OCI-LY3 (cell line): Measurements from ENCODE around the gene C2orf72.

Experiments
- H2AFZ ChIP-seq: fragments of 200-600, 300-600 bp; shearing (Covaris generic); 2 replicates; pipeline ENCODE4 v1.6.0; 2014; ENCODE audit warnings: antibody characterized with exemption, low read depth, low read length
- H3K27ac ChIP-seq: fragments of 200-600, 300-600 bp; sonication (generic); 2 replicates; pipeline ENCODE4 v1.5.1; 2014; ENCODE audit warnings: mild to moderate bottlenecking, low read length, moderate library complexity, mixed read lengths
- H3K27me3 ChIP-seq: fragments of 200-600, 300-600 bp; sonication (generic); 2 replicates; pipeline ENCODE4 v1.6.1; 2014; ENCODE audit warnings: low read depth, low read length, mixed read lengths
- H3K36me3 ChIP-seq: fragments of 200-600, 300-600 bp; sonication (generic); replicated peaks from 2 replicates; pipeline ENCODE3; 2014; ENCODE audit warnings: low read depth, low read length, mixed read lengths
- H3K4me1 ChIP-seq: fragments of 300-600, 200-600 bp; sonication (generic); 2 replicates; pipeline ENCODE4 v1.6.1; 2014; ENCODE audit warnings: low read length, mixed read lengths
- H3K4me2 ChIP-seq: fragments of 200-600, 300-600 bp; sonication (generic); 2 replicates; pipeline ENCODE4 v1.6.1; 2014; ENCODE audit warnings: low read length, mixed read lengths
- H3K4me3 ChIP-seq: fragments of 300-600, 200-600 bp; sonication (generic); 2 replicates; pipeline ENCODE4 v1.5.1; 2014; ENCODE audit warnings: antibody characterized with exemption, mild to moderate bottlenecking, low read length, moderate library complexity
- H3K79me2 ChIP-seq: fragments of 300-600, 200-600 bp; shearing (Covaris generic); 2 replicates; pipeline ENCODE4 v1.6.1; 2014; ENCODE audit warnings: mild to moderate bottlenecking, low read length, mixed read lengths
- H3K9ac ChIP-seq: fragments of 300-600, 200-600 bp; shearing (Covaris generic); 2 replicates; pipeline ENCODE4 v1.6.0; 2014; ENCODE audit warnings: mild to moderate bottlenecking, low read length, moderate library complexity
- H3K9me3 ChIP-seq: fragments of 200-600, 300-600 bp; shearing (Covaris generic); 2 replicates; pipeline ENCODE4 v1.6.1; 2014; ENCODE audit warnings: low read length, mixed read lengths; ENCODE audit not compliant: insufficient read depth
- H4K20me1 ChIP-seq: fragments of 200-600, 300-600 bp; sonication (generic); 2 replicates; pipeline ENCODE4 v1.6.1; 2016; ENCODE audit warnings: low read length, mixed read lengths; ENCODE audit not compliant: insufficient read depth
- EZH2phosphoT487 ChIP-seq: fragments of 200-600 bp; shearing (Covaris generic); IDR thresholded peaks from 2 replicates; pipeline ENCODE4 v1.6.1; 2018; ENCODE audit warnings: antibody characterized with exemption, mixed run types, low read depth
- TF ChIP-seq, protein P1 (sequence below): fragments of 200-600, 300-600 bp; sonication (generic); IDR thresholded peaks from 2 replicates; pipeline ENCODE4 v1.5.1; 2014; ENCODE audit warnings: antibody characterized with exemption, low read length, low read depth

Gene C2orf72

DNA sequence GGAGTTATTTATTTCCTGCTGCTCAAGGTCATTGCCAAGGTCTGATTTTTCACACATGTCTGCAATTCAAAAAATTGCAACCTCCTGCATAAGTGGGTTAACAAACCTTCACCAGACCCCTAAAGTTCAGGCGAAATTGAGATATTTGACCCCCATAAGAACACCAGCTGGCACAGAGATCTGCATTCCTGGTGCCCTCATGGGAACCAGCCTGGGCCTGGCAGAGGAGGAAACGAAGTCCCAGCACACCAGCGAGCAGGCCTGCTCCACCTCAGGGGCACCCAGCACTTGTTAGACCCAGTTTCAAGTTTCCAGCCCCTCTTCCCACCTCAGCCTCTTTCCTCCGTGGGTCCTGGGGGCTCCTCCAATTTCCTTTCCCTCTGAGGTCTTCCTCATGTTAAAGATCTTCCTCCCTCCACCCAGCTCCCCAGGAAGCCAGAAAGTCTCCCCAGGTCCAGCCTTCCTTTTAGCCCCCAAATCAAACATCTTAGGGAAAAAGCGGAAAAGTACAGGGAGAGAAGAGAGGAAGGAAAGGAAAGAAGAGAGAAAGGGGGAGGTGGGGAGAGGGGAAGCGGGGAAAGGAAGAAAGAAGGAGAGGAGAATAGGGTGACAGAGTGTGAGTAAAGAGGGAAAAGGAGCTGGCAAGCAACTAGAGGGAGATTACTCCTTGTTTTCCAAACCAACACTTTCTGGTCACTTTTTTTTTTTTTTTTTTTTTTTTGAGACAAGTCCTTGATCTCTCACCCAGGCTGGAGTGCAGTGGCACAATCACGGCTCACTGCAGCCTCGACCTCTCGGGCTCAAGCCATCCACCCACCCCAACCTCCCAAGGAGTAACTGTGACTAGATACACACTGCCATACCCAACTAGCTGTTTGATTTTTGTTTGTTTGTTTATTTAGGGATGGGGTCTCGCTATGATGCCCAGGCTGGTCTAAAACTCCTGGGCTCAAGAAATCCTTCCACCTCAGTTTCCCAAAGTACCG is 3.9 kb upstream of the C2orf72 start:
- no peaks in the 10 kb centered on the region for H4K20me1 ChIP-seq
- H3K27ac ChIP-seq, result no peak overlapping the region
- H3K4me2 ChIP-seq, result no peak overlapping the region
- no peak overlapping the region for H3K9ac ChIP-seq
- H2AFZ ChIP-seq, result no peak overlapping the region
- no peak for TF ChIP-seq EZH2phosphoT487
- TF ChIP-seq, protein P1, sequence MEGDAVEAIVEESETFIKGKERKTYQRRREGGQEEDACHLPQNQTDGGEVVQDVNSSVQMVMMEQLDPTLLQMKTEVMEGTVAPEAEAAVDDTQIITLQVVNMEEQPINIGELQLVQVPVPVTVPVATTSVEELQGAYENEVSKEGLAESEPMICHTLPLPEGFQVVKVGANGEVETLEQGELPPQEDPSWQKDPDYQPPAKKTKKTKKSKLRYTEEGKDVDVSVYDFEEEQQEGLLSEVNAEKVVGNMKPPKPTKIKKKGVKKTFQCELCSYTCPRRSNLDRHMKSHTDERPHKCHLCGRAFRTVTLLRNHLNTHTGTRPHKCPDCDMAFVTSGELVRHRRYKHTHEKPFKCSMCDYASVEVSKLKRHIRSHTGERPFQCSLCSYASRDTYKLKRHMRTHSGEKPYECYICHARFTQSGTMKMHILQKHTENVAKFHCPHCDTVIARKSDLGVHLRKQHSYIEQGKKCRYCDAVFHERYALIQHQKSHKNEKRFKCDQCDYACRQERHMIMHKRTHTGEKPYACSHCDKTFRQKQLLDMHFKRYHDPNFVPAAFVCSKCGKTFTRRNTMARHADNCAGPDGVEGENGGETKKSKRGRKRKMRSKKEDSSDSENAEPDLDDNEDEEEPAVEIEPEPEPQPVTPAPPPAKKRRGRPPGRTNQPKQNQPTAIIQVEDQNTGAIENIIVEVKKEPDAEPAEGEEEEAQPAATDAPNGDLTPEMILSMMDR, result no peak
- H3K9me3 ChIP-seq, result no peaks in the 10 kb centered on the region
- H3K27me3 ChIP-seq, result no peaks in the 10 kb centered on the region
- H3K4me3 ChIP-seq, result no peak overlapping the region
- H3K79me2 ChIP-seq, result no peaks in the 10 kb centered on the region
- no peaks in the 10 kb centered on the region for H3K36me3 ChIP-seq
- H3K4me1 ChIP-seq, result peaks cover 4% of the 10 kb centered on the region; the same call in 1 of the 2 replicates

DNA sequence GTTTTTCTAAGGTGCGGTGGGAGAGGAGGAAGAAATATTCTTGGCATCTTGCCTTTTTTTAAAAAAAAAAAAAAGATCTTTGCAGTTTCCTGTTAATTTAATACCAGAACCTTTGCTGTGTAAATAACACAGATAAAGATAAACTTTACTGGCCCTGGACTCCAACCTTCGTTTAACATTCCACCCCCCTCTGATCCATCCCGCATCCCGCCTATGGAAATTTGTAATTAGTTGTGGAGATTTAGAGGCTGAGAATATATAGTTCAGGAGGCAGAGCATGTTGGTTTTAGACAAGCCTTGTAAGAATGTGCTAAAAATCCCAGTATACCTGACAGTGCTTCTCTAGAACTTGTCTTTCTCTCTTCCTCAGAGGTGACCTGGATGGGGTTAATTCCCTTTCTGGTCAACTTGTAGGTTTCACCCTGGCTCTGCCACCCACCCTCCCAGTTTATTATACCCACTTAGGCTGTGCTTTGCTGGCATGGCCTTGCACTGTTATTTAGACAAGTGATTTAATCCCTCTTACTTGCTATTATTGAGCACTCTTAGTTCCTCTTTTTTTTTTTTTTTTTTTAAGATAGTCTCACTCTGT is 2.9 kb upstream of the C2orf72 start:
- Histone ChIP-seq H3K36me3 (no peaks in the 10 kb centered on the region), H3K9me3 (no peaks in the 10 kb centered on the region), H4K20me1 (no peaks in the 10 kb centered on the region), H3K4me2 (no peak overlapping the region), H3K79me2 (no peaks in the 10 kb centered on the region), H3K4me3 (no peak overlapping the region), H2AFZ (no peak overlapping the region), H3K9ac (no peak overlapping the region), H3K27me3 (no peaks in the 10 kb centered on the region), H3K4me1 (peaks cover 4% of the 10 kb centered on the region; the same call in 1 of the 2 replicates), H3K27ac (no peak overlapping the region)
- TF ChIP-seq EZH2phosphoT487, result no peak
- TF ChIP-seq, protein P1, result no peak

DNA sequence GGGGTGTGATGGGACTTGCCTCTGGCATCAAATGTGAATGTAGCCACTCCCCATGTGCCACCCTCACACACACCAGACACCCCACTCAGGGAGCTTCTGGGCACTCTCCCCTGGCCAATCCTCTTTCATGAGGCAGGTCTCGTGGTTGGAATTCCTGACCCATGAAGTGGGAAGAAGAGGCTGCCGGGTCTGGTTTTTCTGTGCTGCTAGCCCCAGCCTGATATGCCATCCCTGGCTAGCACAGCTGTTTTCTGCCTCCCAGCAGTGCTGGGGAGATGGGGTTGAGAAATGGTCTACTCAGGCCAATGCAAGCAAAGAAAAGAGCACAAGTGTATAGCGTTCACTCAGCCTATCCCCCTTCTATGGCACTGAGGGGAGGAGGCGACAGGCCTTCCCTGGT is 1.2 kb upstream of the C2orf72 start:
- Histone ChIP-seq H3K27me3 (0 out of 2 replicates have a peak, but pooled peaks cover 3% of the 10 kb centered on the region), H3K36me3 (no peaks in the 10 kb centered on the region), H3K4me3 (no peak overlapping the region), H3K4me2 (no peak overlapping the region), H3K4me1 (peaks cover 4% of the 10 kb centered on the region; the same call in 1 of the 2 replicates), H3K27ac (no peak overlapping the region), H3K9me3 (no peaks in the 10 kb centered on the region), H4K20me1 (no peaks in the 10 kb centered on the region), H3K79me2 (no peaks in the 10 kb centered on the region), H3K9ac (no peak overlapping the region), H2AFZ (no peak overlapping the region)
- no peak for TF ChIP-seq EZH2phosphoT487
- TF ChIP-seq, protein P1, result no peak

DNA sequence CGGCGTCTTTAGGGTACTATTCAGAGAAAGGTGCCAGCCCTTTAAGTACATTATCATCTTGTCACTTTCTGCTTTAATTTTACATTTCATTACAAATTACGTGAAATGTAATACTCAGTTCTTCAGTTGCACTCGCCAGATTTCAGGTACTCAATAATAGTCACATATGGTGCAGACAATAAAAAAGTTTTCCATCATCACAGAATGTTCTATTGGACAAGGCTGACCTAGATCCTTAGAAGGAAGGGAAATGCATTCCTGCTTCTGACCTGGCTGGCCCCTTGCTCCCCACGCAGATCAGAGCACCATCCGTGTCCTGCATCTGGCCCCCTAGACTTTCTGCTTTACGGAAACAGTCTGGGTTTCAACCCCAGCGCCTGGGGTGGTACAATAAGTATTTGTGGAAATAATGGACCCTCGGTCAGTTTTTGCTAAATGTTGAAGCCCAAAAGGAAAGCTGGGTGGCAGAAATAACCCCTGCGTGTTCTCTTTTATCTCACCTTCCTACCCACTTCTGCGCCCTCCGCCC is 681 bp upstream of the C2orf72 start:
- H3K9me3 ChIP-seq, result no peaks in the 10 kb centered on the region
- no peaks in the 10 kb centered on the region for H3K79me2 ChIP-seq
- H3K4me1 ChIP-seq, result peaks cover 4% of the 10 kb centered on the region; the same call in 1 of the 2 replicates
- no peak overlapping the region for H2AFZ ChIP-seq
- TF ChIP-seq, protein P1, result no peak
- TF ChIP-seq EZH2phosphoT487, result no peak
- H3K27ac ChIP-seq, result no peak overlapping the region
- H3K36me3 ChIP-seq, result no peaks in the 10 kb centered on the region
- no peaks in the 10 kb centered on the region for H4K20me1 ChIP-seq
- H3K4me3 ChIP-seq, result no peak overlapping the region
- H3K27me3 ChIP-seq, result 0 out of 2 replicates have a peak, but pooled peaks cover 3% of the 10 kb centered on the region
- no peak overlapping the region for H3K4me2 ChIP-seq
- H3K9ac ChIP-seq, result no peak overlapping the region
